GM23338 (cell line): ENCODE data around the gene SHISA6. TPM values are rescaled to one million over a fixed set of nuclear protein-coding genes. Genes with fewer than 3 reads are reported as not detected.

Experiments
- ATAC-seq: fragments of 200-7000 bp; cut with Tn5 transposase; 3 replicates; pipeline ENCODE4 v1.9.1; 2020
- DNase-seq: peaks from one replicate; pipeline ENCODE4 v3.0.0-alpha.2; 2015; ENCODE audit warnings: low spot score
- H2AFZ ChIP-seq: fragments of 200-600 bp; sonication (generic); 2 replicates; pipeline ENCODE4 v1.8.0; 2016; ENCODE audit warnings: antibody characterized with exemption, mild to moderate bottlenecking, moderate library complexity
- H3F3A ChIP-seq: fragments of 200-600 bp; sonication (generic); replicated peaks from 2 replicates; pipeline ENCODE4 v1.8.0; 2017; ENCODE audit warnings: antibody characterized with exemption, mixed run types, low read depth
- H3K27ac ChIP-seq: fragments of 200-600 bp; sonication (generic); 2 replicates; pipeline ENCODE4 v1.6.1; 2016; ENCODE audit warnings: low read depth
- H3K27me3 ChIP-seq: fragments of 200-600 bp; sonication (generic); 2 replicates; pipeline ENCODE4 v1.8.0; 2016; ENCODE audit warnings: mild to moderate bottlenecking, mixed run types, moderate library complexity; ENCODE audit not compliant: insufficient read depth
- H3K36me3 ChIP-seq: fragments of 200-600 bp; sonication (generic); 2 replicates; pipeline ENCODE4 v1.8.0; 2016; ENCODE audit warnings: mild to moderate bottlenecking; ENCODE audit not compliant: insufficient read depth
- H3K4me1 ChIP-seq: fragments of 200-600 bp; sonication (generic); 2 replicates; pipeline ENCODE4 v1.8.0; 2016; ENCODE audit warnings: mild to moderate bottlenecking, moderate library complexity; ENCODE audit not compliant: insufficient read depth
- H3K4me2 ChIP-seq: fragments of 200-600 bp; sonication (generic); 2 replicates; pipeline ENCODE4 v1.7.1; 2017; ENCODE audit warnings: mixed run types
- H3K4me3 ChIP-seq: fragments of 200-600 bp; sonication (generic); 2 replicates; pipeline ENCODE4 v1.6.1; 2016; ENCODE audit warnings: mixed run types
- H3K79me2 ChIP-seq: fragments of 200-600 bp; sonication (generic); replicated peaks from 2 replicates; pipeline ENCODE4 v1.8.0; 2017; ENCODE audit warnings: mild to moderate bottlenecking; ENCODE audit not compliant: insufficient read depth
- H3K9me2 ChIP-seq: fragments of 200-600 bp; sonication (generic); 2 replicates; pipeline ENCODE4 v1.8.0; 2017; ENCODE audit not compliant: insufficient read depth
- H4K20me1 ChIP-seq: fragments of 200-600 bp; sonication (generic); replicated peaks from 2 replicates; pipeline ENCODE4 v1.8.0; 2017; ENCODE audit warnings: mild to moderate bottlenecking; ENCODE audit not compliant: insufficient read depth
- H3K27ac Mint-ChIP-seq: 2 replicates; pipeline ENCODE4 v1.8.0; 2020; ENCODE audit warnings: inconsistent platforms, mild to moderate bottlenecking, moderate library complexity, mixed read lengths
- H3K27me3 Mint-ChIP-seq: 3 replicates; pipeline ENCODE4 v1.8.0; 2022; ENCODE audit warnings: low read depth, mild to moderate bottlenecking, moderate library complexity, mixed read lengths, inconsistent platforms; ENCODE audit not compliant: insufficient read depth, poor library complexity
- H3K36me3 Mint-ChIP-seq: 3 replicates; pipeline ENCODE4 v1.8.0; 2021; ENCODE audit warnings: low read depth, mild to moderate bottlenecking, inconsistent platforms, moderate library complexity, mixed read lengths
- H3K4me1 Mint-ChIP-seq: 3 replicates; pipeline ENCODE4 v1.8.0; 2020; ENCODE audit warnings: mild to moderate bottlenecking, inconsistent platforms, mixed read lengths
- H3K4me3 Mint-ChIP-seq: 3 replicates; pipeline ENCODE4 v1.8.0; 2021; ENCODE audit warnings: moderate library complexity, mild to moderate bottlenecking, inconsistent platforms, mixed read lengths
- H3K9me3 Mint-ChIP-seq: 3 replicates; pipeline ENCODE4 v1.8.0; 2020; ENCODE audit warnings: moderate library complexity, mild to moderate bottlenecking, inconsistent platforms, mixed read lengths
- JUNB ChIP-seq: IDR thresholded peaks from one replicate; pipeline ENCODE4 v1.6.1; 2016; ENCODE audit warnings: antibody characterized with exemption; ENCODE audit not compliant: unreplicated experiment
- NANOG ChIP-seq: IDR thresholded peaks from 2 replicates; pipeline ENCODE4 v1.6.1; 2016; ENCODE audit warnings: antibody characterized with exemption, borderline replicate concordance
- POLR2AphosphoS5 ChIP-seq: IDR thresholded peaks from 2 replicates; pipeline ENCODE4 v1.6.1; 2016; ENCODE audit warnings: antibody characterized with exemption, low read depth
- STAT1 ChIP-seq: IDR thresholded peaks from one replicate; pipeline ENCODE4 v1.6.1; 2016; ENCODE audit warnings: antibody characterized with exemption; ENCODE audit not compliant: unreplicated experiment
- ZNF114 ChIP-seq: fragments of 250-450 bp; sonication (Bioruptor Pico); IDR thresholded peaks from 2 replicates; pipeline ENCODE4 v1.5.0; 2020; ENCODE audit warnings: mild to moderate bottlenecking, moderate library complexity
- ZNF331 ChIP-seq: fragments of 250-450 bp; sonication (Bioruptor Pico); IDR thresholded peaks from 2 replicates; pipeline ENCODE4 v1.5.0; 2020; ENCODE audit warnings: low read depth, mild to moderate bottlenecking, moderate library complexity
- polyA plus RNA-seq: library from polyadenylated mRNA; unstranded; fragments of >200 nt; fragmentation: Nextera tagmentation; extraction: Ambion mirVana; gene quantifications from 2 replicates; pipeline ENCODE4 v1.2.1, GENCODE V29; 2016
- total RNA-seq: library from RNA; depleted of rRNA; stranded (reverse); fragments of >200 nt; shearing (Covaris generic); gene quantifications from 2 replicates; pipeline ENCODE4 v1.2.3, GENCODE V29; 2014
- TF ChIP-seq, protein P1 (sequence below): fragments of 250-450 bp; sonication (Bioruptor Pico); IDR thresholded peaks from 2 replicates; pipeline ENCODE4 v1.5.0; 2020; ENCODE audit warnings: mild to moderate bottlenecking, moderate library complexity
- TF ChIP-seq, protein P2 (sequence below): IDR thresholded peaks from 2 replicates; pipeline ENCODE4 v1.6.1; 2016; ENCODE audit warnings: antibody characterized with exemption
- TF ChIP-seq, protein P3 (sequence below), 2 experiments: fragments of 200-600 bp in 1 of 2; sonication (generic) in 1 of 2; conservative IDR thresholded peaks; 2 replicates each; pipeline versions ENCODE4 v1.5.1 to v1.6.1; 2016 to 2017; ENCODE audit warnings: antibody characterized with exemption in 2 of 2, low read depth in 2 of 2, mild to moderate bottlenecking in 2 of 2, moderate library complexity in 1 of 2

The SHISA6 gene
- total and polyA plus RNA-seq, 2 experiments from 2014 or later = 0.52 TPM; not detected in 1

DNA sequence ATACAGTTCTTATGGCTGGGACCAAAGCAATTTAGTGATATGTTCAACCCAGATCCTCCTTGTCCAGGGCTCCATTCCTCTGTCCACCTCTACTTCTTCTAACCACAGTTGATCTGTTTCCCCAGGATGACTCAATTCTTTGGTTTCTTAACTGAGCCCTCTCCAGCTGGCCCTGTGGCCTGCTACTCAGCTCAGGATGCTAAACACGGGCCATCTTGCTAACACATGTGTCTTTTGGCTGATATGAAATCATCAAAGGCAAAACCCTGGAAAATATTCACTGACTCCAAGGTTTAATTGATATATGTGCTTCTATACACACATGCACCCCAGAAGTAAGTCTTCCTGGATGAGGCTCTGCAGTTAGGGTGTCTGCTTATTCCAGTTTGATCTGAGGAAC lies 43.8 kb downstream of the SHISA6 start (continued):
- TF ChIP-seq, protein P1, sequence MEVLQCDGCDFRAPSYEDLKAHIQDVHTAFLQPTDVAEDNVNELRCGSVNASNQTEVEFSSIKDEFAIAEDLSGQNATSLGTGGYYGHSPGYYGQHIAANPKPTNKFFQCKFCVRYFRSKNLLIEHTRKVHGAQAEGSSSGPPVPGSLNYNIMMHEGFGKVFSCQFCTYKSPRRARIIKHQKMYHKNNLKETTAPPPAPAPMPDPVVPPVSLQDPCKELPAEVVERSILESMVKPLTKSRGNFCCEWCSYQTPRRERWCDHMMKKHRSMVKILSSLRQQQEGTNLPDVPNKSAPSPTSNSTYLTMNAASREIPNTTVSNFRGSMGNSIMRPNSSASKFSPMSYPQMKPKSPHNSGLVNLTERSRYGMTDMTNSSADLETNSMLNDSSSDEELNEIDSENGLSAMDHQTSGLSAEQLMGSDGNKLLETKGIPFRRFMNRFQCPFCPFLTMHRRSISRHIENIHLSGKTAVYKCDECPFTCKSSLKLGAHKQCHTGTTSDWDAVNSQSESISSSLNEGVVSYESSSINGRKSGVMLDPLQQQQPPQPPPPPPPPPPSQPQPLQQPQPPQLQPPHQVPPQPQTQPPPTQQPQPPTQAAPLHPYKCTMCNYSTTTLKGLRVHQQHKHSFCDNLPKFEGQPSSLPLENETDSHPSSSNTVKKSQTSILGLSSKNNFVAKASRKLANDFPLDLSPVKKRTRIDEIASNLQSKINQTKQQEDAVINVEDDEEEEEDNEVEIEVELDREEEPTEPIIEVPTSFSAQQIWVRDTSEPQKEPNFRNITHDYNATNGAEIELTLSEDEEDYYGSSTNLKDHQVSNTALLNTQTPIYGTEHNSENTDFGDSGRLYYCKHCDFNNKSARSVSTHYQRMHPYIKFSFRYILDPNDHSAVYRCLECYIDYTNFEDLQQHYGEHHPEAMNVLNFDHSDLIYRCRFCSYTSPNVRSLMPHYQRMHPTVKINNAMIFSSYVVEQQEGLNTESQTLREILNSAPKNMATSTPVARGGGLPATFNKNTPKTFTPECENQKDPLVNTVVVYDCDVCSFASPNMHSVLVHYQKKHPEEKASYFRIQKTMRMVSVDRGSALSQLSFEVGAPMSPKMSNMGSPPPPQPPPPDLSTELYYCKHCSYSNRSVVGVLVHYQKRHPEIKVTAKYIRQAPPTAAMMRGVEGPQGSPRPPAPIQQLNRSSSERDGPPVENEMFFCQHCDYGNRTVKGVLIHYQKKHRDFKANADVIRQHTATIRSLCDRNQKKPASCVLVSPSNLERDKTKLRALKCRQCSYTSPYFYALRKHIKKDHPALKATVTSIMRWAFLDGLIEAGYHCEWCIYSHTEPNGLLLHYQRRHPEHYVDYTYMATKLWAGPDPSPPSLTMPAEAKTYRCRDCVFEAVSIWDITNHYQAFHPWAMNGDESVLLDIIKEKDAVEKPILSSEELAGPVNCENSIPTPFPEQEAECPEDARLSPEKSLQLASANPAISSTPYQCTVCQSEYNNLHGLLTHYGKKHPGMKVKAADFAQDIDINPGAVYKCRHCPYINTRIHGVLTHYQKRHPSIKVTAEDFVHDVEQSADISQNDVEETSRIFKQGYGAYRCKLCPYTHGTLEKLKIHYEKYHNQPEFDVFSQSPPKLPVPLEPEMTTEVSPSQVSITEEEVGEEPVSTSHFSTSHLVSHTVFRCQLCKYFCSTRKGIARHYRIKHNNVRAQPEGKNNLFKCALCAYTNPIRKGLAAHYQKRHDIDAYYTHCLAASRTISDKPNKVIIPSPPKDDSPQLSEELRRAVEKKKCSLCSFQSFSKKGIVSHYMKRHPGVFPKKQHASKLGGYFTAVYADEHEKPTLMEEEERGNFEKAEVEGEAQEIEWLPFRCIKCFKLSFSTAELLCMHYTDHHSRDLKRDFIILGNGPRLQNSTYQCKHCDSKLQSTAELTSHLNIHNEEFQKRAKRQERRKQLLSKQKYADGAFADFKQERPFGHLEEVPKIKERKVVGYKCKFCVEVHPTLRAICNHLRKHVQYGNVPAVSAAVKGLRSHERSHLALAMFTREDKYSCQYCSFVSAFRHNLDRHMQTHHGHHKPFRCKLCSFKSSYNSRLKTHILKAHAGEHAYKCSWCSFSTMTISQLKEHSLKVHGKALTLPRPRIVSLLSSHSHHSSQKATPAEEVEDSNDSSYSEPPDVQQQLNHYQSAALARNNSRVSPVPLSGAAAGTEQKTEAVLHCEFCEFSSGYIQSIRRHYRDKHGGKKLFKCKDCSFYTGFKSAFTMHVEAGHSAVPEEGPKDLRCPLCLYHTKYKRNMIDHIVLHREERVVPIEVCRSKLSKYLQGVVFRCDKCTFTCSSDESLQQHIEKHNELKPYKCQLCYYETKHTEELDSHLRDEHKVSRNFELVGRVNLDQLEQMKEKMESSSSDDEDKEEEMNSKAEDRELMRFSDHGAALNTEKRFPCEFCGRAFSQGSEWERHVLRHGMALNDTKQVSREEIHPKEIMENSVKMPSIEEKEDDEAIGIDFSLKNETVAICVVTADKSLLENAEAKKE (CRISPR knock-in tag) = no peak
- TF ChIP-seq, protein P2, sequence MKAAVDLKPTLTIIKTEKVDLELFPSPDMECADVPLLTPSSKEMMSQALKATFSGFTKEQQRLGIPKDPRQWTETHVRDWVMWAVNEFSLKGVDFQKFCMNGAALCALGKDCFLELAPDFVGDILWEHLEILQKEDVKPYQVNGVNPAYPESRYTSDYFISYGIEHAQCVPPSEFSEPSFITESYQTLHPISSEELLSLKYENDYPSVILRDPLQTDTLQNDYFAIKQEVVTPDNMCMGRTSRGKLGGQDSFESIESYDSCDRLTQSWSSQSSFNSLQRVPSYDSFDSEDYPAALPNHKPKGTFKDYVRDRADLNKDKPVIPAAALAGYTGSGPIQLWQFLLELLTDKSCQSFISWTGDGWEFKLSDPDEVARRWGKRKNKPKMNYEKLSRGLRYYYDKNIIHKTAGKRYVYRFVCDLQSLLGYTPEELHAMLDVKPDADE = no peak
- no peak for TF ChIP-seq JUNB
- TF ChIP-seq, protein P3, sequence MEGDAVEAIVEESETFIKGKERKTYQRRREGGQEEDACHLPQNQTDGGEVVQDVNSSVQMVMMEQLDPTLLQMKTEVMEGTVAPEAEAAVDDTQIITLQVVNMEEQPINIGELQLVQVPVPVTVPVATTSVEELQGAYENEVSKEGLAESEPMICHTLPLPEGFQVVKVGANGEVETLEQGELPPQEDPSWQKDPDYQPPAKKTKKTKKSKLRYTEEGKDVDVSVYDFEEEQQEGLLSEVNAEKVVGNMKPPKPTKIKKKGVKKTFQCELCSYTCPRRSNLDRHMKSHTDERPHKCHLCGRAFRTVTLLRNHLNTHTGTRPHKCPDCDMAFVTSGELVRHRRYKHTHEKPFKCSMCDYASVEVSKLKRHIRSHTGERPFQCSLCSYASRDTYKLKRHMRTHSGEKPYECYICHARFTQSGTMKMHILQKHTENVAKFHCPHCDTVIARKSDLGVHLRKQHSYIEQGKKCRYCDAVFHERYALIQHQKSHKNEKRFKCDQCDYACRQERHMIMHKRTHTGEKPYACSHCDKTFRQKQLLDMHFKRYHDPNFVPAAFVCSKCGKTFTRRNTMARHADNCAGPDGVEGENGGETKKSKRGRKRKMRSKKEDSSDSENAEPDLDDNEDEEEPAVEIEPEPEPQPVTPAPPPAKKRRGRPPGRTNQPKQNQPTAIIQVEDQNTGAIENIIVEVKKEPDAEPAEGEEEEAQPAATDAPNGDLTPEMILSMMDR (conservative IDR thresholded peaks at IDR 0.05; ENCODE audit: low read depth in 2 of 2) = no peak
- TF ChIP-seq ZNF114 (CRISPR knock-in tag) = no peak
- no peak for TF ChIP-seq ZNF331 (CRISPR knock-in tag)

DNA sequence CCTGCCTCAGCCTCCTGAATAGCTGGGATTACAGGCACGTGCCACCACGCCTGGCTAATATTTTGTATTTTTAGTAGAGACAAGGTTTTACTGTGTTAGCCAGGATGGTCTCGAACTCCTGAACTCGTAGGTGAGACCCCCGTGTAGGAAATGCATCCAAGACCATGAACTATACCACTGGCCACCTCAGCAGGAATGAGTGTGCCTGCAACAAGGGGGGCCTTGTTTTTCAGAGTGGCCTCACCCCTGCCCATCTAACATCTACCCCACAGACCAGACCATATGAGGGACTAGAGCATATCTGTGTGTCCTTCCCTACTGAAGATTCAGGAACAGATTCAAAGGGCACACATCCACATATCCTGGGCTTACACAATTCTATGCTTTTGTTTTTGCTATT lies 44.9 kb downstream of the SHISA6 start:
- Histone ChIP-seq H3K9me2 (no peaks in the 10 kb centered on the region), H3K4me2 (no peak overlapping the region), H2AFZ (no peak overlapping the region), H3K79me2 (no peaks in the 10 kb centered on the region), H3K27ac (no peak overlapping the region), H3K36me3 (no peaks in the 10 kb centered on the region), H4K20me1 (no peaks in the 10 kb centered on the region), H3K4me3 (no peak overlapping the region), H3K27me3 (no peaks in the 10 kb centered on the region), H3F3A (no peaks in the 10 kb centered on the region), H3K4me1 (no peaks in the 10 kb centered on the region)
- Mint-ChIP-seq H3K9me3 (peaks cover 9% of the 10 kb centered on the region), H3K27me3 (peaks cover 7% of the 10 kb centered on the region), H3K4me1 (no peaks in the 10 kb centered on the region), H3K36me3 (peaks cover 35% of the 10 kb centered on the region), H3K27ac (no peak overlapping the region), H3K4me3 (no peak overlapping the region)
- TF ChIP-seq, protein P3 (conservative IDR thresholded peaks at IDR 0.05; ENCODE audit: low read depth in 2 of 2) = no peak
- TF ChIP-seq ZNF114 (CRISPR knock-in tag) (no peak), POLR2AphosphoS5 (no peak), NANOG (no peak), STAT1 (no peak)
- DNase-seq = no peak
- ATAC-seq = no peak
